ENCODE data around the gene SMIM34.

The SMIM34 gene

DNA sequence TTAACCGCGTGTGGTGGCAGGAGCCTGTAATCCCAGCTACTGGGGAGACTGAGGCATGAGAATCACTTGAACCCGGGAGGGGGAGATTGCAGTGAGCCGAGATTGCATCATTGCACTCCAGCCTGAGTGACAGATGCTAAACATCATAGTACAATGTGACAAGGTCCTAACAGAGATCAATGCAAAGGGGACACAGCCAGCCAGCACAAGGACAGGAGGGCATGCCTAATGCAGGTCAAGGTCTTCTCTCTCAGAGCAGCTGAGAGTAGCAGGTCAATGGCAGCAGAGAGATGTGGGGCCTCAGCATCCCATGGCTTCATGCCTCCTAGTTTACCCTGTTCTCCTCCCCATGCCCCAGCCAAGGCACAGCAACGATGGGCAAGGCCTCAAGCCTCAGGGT is 51.4 kb downstream of the SMIM34 start:
- no peak for DNase-seq (ENCODE audit: low spot score)

DNA sequence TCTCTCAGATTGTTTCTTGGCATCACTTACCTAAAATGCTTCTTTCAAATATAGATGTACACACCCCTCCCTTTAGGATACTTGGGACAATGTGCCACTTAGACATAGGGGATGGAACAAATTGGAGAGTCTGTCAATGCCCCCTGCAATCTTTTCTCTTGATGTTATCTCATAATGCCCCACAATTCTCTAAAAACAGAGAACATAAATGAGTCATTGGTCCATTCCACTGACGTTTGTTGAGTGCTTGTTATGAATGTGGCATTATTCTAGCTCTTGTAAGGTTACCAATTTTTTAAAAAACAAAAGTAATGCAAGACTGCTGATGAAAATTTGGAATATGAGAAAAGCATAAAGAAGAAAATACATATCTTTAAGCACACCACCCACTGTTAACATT is 54.0 kb downstream of the SMIM34 start:
- DNase-seq (ENCODE audit: low spot score) = no peak

All from cerebellar cortex (tissue), 1 donor.